HepG2 (cell line): ENCODE results near the gene EXOC6B. TPM values are rescaled to one million over a fixed set of nuclear protein-coding genes. Genes with fewer than 3 reads are reported as not detected.

Experiments used
- ATAC-seq: fragments of 200-7000 bp; cut with Tn5 transposase; 3 replicates; pipeline ENCODE4 v1.9.1; 2020; ENCODE audit warnings: mild to moderate bottlenecking, moderate library complexity
- BruUV-seq: library from RNA; stranded (reverse); fragments of 400-500 nt; replicated peaks from 2 replicates; lab custom pipeline; 2021; lab: Mats Ljungman, UMichigan
- CTCF ChIA-PET: fragments of 300-600 bp; formaldehyde crosslinking; extraction: SDS; loops from one replicate; lab custom pipeline; 2021; ENCODE audit warnings: low total read pairs, inconsistent platforms, low intra/inter-chr PET ratio; lab: Yijun Ruan, JAX
- POLR2A ChIA-PET: fragments of 350-600 bp; sonication (Branson Sonifier 250); formaldehyde crosslinking; loops from one replicate; lab custom pipeline; 2020; ENCODE audit warnings: antibody characterized with exemption, inconsistent platforms; lab: Yijun Ruan, JAX
- DNase-seq: peaks from one replicate; pipeline ENCODE4 v3.0.0-alpha.2; 2015; ENCODE audit warnings: low spot score
- FAIRE-seq: peaks from 3 replicates; lab custom pipeline; 2011; peaks lifted over from hg19 to GRCh38; lab: Jason Lieb, UNC
- H2AFZ ChIP-seq: one replicate; pipeline ENCODE4 v1.6.1; 2011; ENCODE audit warnings: low read length, inconsistent platforms
- H3K27ac ChIP-seq: fragments of 300-600 bp; 3 replicates; pipeline ENCODE4 v1.8.0; 2011; ENCODE audit warnings: mixed run types, mild to moderate bottlenecking, mixed read lengths, low read length, inconsistent platforms; ENCODE audit not compliant: insufficient read depth; ENCODE audit errors: extremely low read length
- H3K27me3 ChIP-seq, 2 experiments: fragments of 200-600 bp in 1 of 2; 2 replicates in 1 of 2; 3 replicates in 1 of 2; pipeline versions ENCODE4 v1.6.0 to v1.8.0; 2011; ENCODE audit warnings: low read length in 2 of 2, mild to moderate bottlenecking in 2 of 2, moderate library complexity in 2 of 2, inconsistent platforms in 1 of 2; ENCODE audit not compliant: insufficient read depth in 2 of 2, control insufficient read depth in 1 of 2
- H3K36me3 ChIP-seq, 2 experiments: fragments of 200-600 bp in 1 of 2; replicated peaks in 1 of 2; 2 replicates in 1 of 2; 3 replicates in 1 of 2; pipeline versions ENCODE4 v1.5.1 to v1.8.0; 2011; ENCODE audit warnings: low read length in 2 of 2, inconsistent platforms in 1 of 2; ENCODE audit not compliant: insufficient read depth in 2 of 2, control insufficient read depth in 1 of 2
- H3K4me1 ChIP-seq: 2 replicates; pipeline ENCODE4 v1.5.1; 2012; ENCODE audit warnings: low read length, inconsistent platforms; ENCODE audit not compliant: insufficient read depth
- H3K4me2 ChIP-seq: 2 replicates; pipeline ENCODE4 v1.6.0; 2011; ENCODE audit warnings: low read depth, low read length, inconsistent platforms
- H3K4me3 ChIP-seq, 3 experiments: fragments of 200-600 bp in 1 of 3; sonication (generic), shearing (Covaris generic) in 1 of 3; replicated peaks in 1 of 3; 2 replicates each; pipeline ENCODE4 v1.5.1; 2011 to 2016; ENCODE audit warnings: low read length in 3 of 3, inconsistent platforms in 2 of 3, low read depth in 2 of 3, mild to moderate bottlenecking in 2 of 3, control low read depth in 1 of 3, mixed read lengths in 1 of 3; ENCODE audit not compliant: insufficient read depth in 1 of 3
- H3K79me2 ChIP-seq: one replicate; pipeline ENCODE4 v1.6.1; 2011; ENCODE audit warnings: low read length, inconsistent platforms; ENCODE audit not compliant: insufficient read depth
- H3K9ac ChIP-seq: 2 replicates; pipeline ENCODE4 v1.6.0; 2011; ENCODE audit warnings: mild to moderate bottlenecking, low read depth, low read length, inconsistent platforms; ENCODE audit not compliant: insufficient read depth
- H3K9me3 ChIP-seq: 2 replicates; pipeline ENCODE4 v1.5.1; 2012; ENCODE audit warnings: mild to moderate bottlenecking, low read length
- H4K20me1 ChIP-seq: 2 replicates; pipeline ENCODE4 v1.6.0; 2011; ENCODE audit warnings: inconsistent platforms, mild to moderate bottlenecking, low read length, moderate library complexity; ENCODE audit not compliant: insufficient read depth
- BHLHE40 ChIP-seq: IDR thresholded peaks from 2 replicates; pipeline ENCODE4 v1.6.1; 2011; ENCODE audit warnings: low read length, improper control_type of control experiment
- HNRNPLL ChIP-seq: fragments of 200-400 bp; formaldehyde crosslinking; IDR thresholded peaks from 2 replicates; pipeline ENCODE4 v1.6.1; 2017; ENCODE audit warnings: mild to moderate bottlenecking, low read depth, low read length; ENCODE audit not compliant: poor library complexity, severe bottlenecking
- ZNF782 ChIP-seq: sonication (generic); formaldehyde crosslinking; IDR thresholded peaks from 2 replicates; pipeline ENCODE4 v1.4.0; 2020; ENCODE audit warnings: missing genetic modification reagents, mild to moderate bottlenecking, borderline replicate concordance
- WGBS: methylation state at CpG from one replicate; pipeline ENCODE4 v1.1.6; 2017; ENCODE audit warnings: low lambda C conversion rate; 5-methylcytosine and 5-hydroxymethylcytosine counted together
- in situ Hi-C: cut with HindIII; loops from 2 replicates; pipeline ENCODE4 v1.10.0; 2017; ENCODE audit warnings: low pct_unique_long_range_greater_than_20kb; ENCODE audit not compliant: extremely low pct_ligation_motif_present
- intact Hi-C: fragments of 100-400 bp; cut with micrococcal nuclease; formaldehyde crosslinking; loops from one replicate; pipeline ENCODE4 v1.10.0; 2022; ENCODE audit not compliant: unreplicated experiment
- polyA plus RNA-seq, 8 experiments: library from polyadenylated mRNA; depleted of rRNA in 3 of 8; stranded (reverse) in 7 of 8; unstranded in 1 of 8; fragments of >200 nt; fragmentation: Illumina TruSeq in 4 of 8; extraction: Trizol in 4 of 8; gene quantifications; 2 replicates each; pipeline versions ENCODE4 v1.2.1 to v1.2.3, GENCODE V29; 2011 to 2016; ENCODE audit warnings: low read depth in 4 of 8, missing spikeins in 1 of 8, mixed read lengths in 1 of 8; ENCODE audit not compliant: insufficient read depth in 1 of 8
- total RNA-seq, 5 experiments: library from RNA; depleted of rRNA; stranded (reverse); fragments of >200 nt; fragmentation: Illumina TruSeq; extraction: Trizol; gene quantifications; 2 replicates each; pipeline ENCODE4 v1.2.3, GENCODE V29; 2016; ENCODE audit warnings: low read depth in 1 of 5
- TF ChIP-seq, protein P1 (sequence below): sonication (generic); formaldehyde crosslinking; IDR thresholded peaks from 2 replicates; pipeline ENCODE4 v1.4.0; 2020; ENCODE audit warnings: missing genetic modification reagents

EXOC6B gene
- total and polyA plus RNA-seq, 2 of the 13 experiments (the other 11 are each of a cell fraction or from before 2014, with no cell fraction given): 9.1 to 15.9 TPM

- no peaks in the 10 kb centered on the region for H3K79me2 ChIP-seq
- CTCF ChIA-PET: no interaction called here
- FAIRE-seq: no peak
- H4K20me1 ChIP-seq: peaks cover 6% of the 10 kb centered on the region; the same call in 1 of the 2 replicates
- no peak overlapping the region for H3K4me3 ChIP-seq
- H3K36me3 ChIP-seq: no peaks in the 10 kb centered on the region
- no peak overlapping the region for H3K27ac ChIP-seq
- H3K9ac ChIP-seq: no peak overlapping the region
- intact Hi-C loops: no loop called here
- WGBS: 57% methylated on average over 49 of the region's 50 CpGs
- peaks cover 27 to 91% of the 10 kb centered on the region in 2 experiments for H3K27me3 ChIP-seq
- no peak for ATAC-seq
- no peak overlapping the region for H2AFZ ChIP-seq
- H3K9me3 ChIP-seq: peaks cover 7% of the 10 kb centered on the region; the same call in 1 of the 2 replicates
- BruUV-seq: no TSS peak
- H3K4me2 ChIP-seq: no peak overlapping the region
- no peak for DNase-seq
- peaks cover 32% of the 10 kb centered on the region for H3K4me1 ChIP-seq
- in situ Hi-C loops: loop anchor here (10.0 kb wide), 1 partner anchor 338 kb away; no protein-coding TSS in a partner anchor
- TF ChIP-seq, protein P1, sequence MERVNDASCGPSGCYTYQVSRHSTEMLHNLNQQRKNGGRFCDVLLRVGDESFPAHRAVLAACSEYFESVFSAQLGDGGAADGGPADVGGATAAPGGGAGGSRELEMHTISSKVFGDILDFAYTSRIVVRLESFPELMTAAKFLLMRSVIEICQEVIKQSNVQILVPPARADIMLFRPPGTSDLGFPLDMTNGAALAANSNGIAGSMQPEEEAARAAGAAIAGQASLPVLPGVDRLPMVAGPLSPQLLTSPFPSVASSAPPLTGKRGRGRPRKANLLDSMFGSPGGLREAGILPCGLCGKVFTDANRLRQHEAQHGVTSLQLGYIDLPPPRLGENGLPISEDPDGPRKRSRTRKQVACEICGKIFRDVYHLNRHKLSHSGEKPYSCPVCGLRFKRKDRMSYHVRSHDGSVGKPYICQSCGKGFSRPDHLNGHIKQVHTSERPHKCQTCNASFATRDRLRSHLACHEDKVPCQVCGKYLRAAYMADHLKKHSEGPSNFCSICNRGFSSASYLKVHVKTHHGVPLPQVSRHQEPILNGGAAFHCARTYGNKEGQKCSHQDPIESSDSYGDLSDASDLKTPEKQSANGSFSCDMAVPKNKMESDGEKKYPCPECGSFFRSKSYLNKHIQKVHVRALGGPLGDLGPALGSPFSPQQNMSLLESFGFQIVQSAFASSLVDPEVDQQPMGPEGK: 0 out of 2 replicates have a peak, but pooled peaks have one; percentile 23
- TF ChIP-seq BHLHE40 (peak; percentile 80), HNRNPLL (peak; percentile 47), ZNF782 (CRISPR knock-in tag) (no peak)
- POLR2A ChIA-PET: no interaction called here
Observed at GRCh38 chr2:72142570-72143440, 683.0 kb downstream of the EXOC6B start.
